Central memory CD4-positive, alpha-beta T cell (primary cell): ENCODE results near the gene CCDC188.

Experiments
- DNase-seq: peaks from one replicate; pipeline ENCODE4 v3.0.0; 2022

The CCDC188 gene

GRCh38 chr22:20131859-20132685, 18.8 kb downstream of the CCDC188 start:
- peak; percentile 28 for DNase-seq

GRCh38 chr22:20131597-20131858, 19.3 kb downstream of the CCDC188 start, which contains the start of gene ZDHHC8:
Gene ZDHHC8, plus strand, starts transcription at chr22:20131804. Its CDS starts 144 bp downstream, at chr22:20131948.
- DNase-seq = peak; percentile 30

GRCh38 chr22:20130731-20131596, 19.9 kb downstream of the CCDC188 start:
- DNase-seq = peak; percentile 77

GRCh38 chr22:20130319-20130718, 20.5 kb downstream of the CCDC188 start:
- DNase-seq = no peak

- DNase-seq = no peak
These were observed 21.2 kb downstream of the CCDC188 start for GRCh38 chr22:20129747-20130014.

- peak; percentile 53 for DNase-seq
These were observed 21.7 kb downstream of the CCDC188 start for GRCh38 chr22:20128902-20129746.

GRCh38 chr22:20128619-20128901, 22.3 kb downstream of the CCDC188 start:
- no peak for DNase-seq

- no peak for DNase-seq
These were observed 22.8 kb downstream of the CCDC188 start for GRCh38 chr22:20127869-20128618.

- no peak for DNase-seq
These were observed 23.5 kb downstream of the CCDC188 start for GRCh38 chr22:20127318-20127868.

GRCh38 chr22:20126284-20127029, 24.4 kb downstream of the CCDC188 start:
- no peak for DNase-seq

GRCh38 chr22:20125201-20126174, 25.4 kb downstream of the CCDC188 start:
- no peak for DNase-seq

- DNase-seq = no peak
These were observed 26.6 kb downstream of the CCDC188 start for GRCh38 chr22:20124083-20124787.

GRCh38 chr22:20123366-20124082, 27.3 kb downstream of the CCDC188 start:
- DNase-seq = no peak

- no peak for DNase-seq
These were observed 28.9 kb downstream of the CCDC188 start for GRCh38 chr22:20121856-20122415.

- DNase-seq = no peak
These were observed 32.4 kb downstream of the CCDC188 start for GRCh38 chr22:20118300-20119020.

- DNase-seq = peak; percentile 52
These were observed 33.1 kb downstream of the CCDC188 start for GRCh38 chr22:20117633-20118299.

GRCh38 chr22:20116951-20117632, 33.8 kb downstream of the CCDC188 start, which contains the start of gene TRMT2A:
Gene TRMT2A, minus strand, starts transcription at chr22:20117226. Its CDS starts 320 bp downstream, at chr22:20116906.
- DNase-seq = peak; percentile 98
